K562 (cell line): ENCODE results near the gene TNFSF15.

ENCODE experiments used
- C11orf30 ChIP-seq: fragments of 450-650 bp; IDR thresholded peaks from 2 replicates; pipeline ENCODE4 v1.6.1; 2016; ENCODE audit warnings: low read depth, mild to moderate bottlenecking
- ELF1 ChIP-seq: fragments of 200-800 bp; sonication (Bioruptor generic); IDR thresholded peaks from 2 replicates; pipeline ENCODE4 v1.6.1; 2016; ENCODE audit warnings: missing genetic modification characterization, missing compliant biosample characterization
- ETV1 ChIP-seq: fragments of 450-650 bp; conservative IDR thresholded peaks from 2 replicates; pipeline ENCODE4 v1.6.1; 2016; ENCODE audit warnings: missing genetic modification characterization, control low read depth, low read depth, missing compliant biosample characterization
- EZH2 ChIP-seq: IDR thresholded peaks from 2 replicates; pipeline ENCODE4 v1.6.1; 2012; ENCODE audit warnings: low read depth, mild to moderate bottlenecking, inconsistent platforms, low read length, borderline replicate concordance
- FOXM1 ChIP-seq, 2 experiments: fragments of 450-650 bp in 1 of 2; sonication (generic) in 1 of 2; formaldehyde crosslinking in 1 of 2; IDR thresholded peaks; 2 replicates each; pipeline versions ENCODE4 v1.6.1 to v1.9.0; 2017 to 2022; ENCODE audit warnings: low read depth in 2 of 2, mild to moderate bottlenecking in 2 of 2, missing genetic modification reagents in 1 of 2, moderate library complexity in 1 of 2
- KAT2B ChIP-seq: IDR thresholded peaks from one replicate; pipeline ENCODE4 v1.6.1; 2012; ENCODE audit warnings: low read depth, mild to moderate bottlenecking, control low read depth, inconsistent platforms, low read length, moderate library complexity
- RB1 ChIP-seq: fragments of 450-650 bp; IDR thresholded peaks from 2 replicates; pipeline ENCODE4 v1.6.1; 2017; ENCODE audit warnings: low read depth, mild to moderate bottlenecking
- SAFB ChIP-seq: fragments of 200-400 bp; formaldehyde crosslinking; IDR thresholded peaks from 2 replicates; pipeline ENCODE4 v1.6.1; 2017; ENCODE audit warnings: low read depth, low read length, borderline replicate concordance
- SRSF9 ChIP-seq: fragments of 200-400 bp; formaldehyde crosslinking; IDR thresholded peaks from 2 replicates; pipeline ENCODE4 v1.6.1; 2017; ENCODE audit warnings: low read depth, low read length, borderline replicate concordance
- TOE1 ChIP-seq, 2 experiments: fragments of 450-650 bp in 1 of 2; sonication (generic) in 1 of 2; formaldehyde crosslinking in 1 of 2; IDR thresholded peaks; 2 replicates each; pipeline versions ENCODE4 v1.7.1 to v1.8.0; 2016 to 2022; ENCODE audit warnings: borderline replicate concordance in 2 of 2, mild to moderate bottlenecking in 2 of 2, antibody characterized with exemption in 1 of 2, inconsistent platforms in 1 of 2, low read depth in 1 of 2, missing genetic modification reagents in 1 of 2, moderate library complexity in 1 of 2
- TF ChIP-seq, protein P1 (sequence below), 3 experiments: IDR thresholded peaks in 2 of 3; conservative IDR thresholded peaks in 1 of 3; 2 replicates each; pipeline ENCODE4 v1.5.1; 2011 to 2012; ENCODE audit warnings: low read length in 3 of 3, mild to moderate bottlenecking in 3 of 3, control low read depth in 2 of 3, improper control_type of control experiment in 1 of 3, inconsistent platforms in 1 of 3, low read depth in 1 of 3, mixed read lengths in 1 of 3, moderate library complexity in 1 of 3; ENCODE audit not compliant: insufficient read depth in 2 of 3
- TF ChIP-seq, protein P2 (sequence below): fragments of 450-650 bp; IDR thresholded peaks from 2 replicates; pipeline ENCODE4 v1.6.1; 2018; ENCODE audit not compliant: partially characterized antibody
- TF ChIP-seq, protein P3 (sequence below), 2 experiments: fragments of 450-650 bp in 1 of 2; sonication (generic) in 1 of 2; formaldehyde crosslinking in 1 of 2; IDR thresholded peaks; 2 replicates each; pipeline versions ENCODE4 v1.7.1 to v1.9.0; 2016 to 2022; ENCODE audit warnings: inconsistent platforms in 1 of 2, mild to moderate bottlenecking in 1 of 2, missing genetic modification reagents in 1 of 2
- TF ChIP-seq, protein P4 (sequence below): fragments of 250-450 bp; sonication (Bioruptor Pico); IDR thresholded peaks from 2 replicates; pipeline ENCODE4 v1.4.0; 2020; ENCODE audit warnings: mild to moderate bottlenecking, moderate library complexity

DNA sequence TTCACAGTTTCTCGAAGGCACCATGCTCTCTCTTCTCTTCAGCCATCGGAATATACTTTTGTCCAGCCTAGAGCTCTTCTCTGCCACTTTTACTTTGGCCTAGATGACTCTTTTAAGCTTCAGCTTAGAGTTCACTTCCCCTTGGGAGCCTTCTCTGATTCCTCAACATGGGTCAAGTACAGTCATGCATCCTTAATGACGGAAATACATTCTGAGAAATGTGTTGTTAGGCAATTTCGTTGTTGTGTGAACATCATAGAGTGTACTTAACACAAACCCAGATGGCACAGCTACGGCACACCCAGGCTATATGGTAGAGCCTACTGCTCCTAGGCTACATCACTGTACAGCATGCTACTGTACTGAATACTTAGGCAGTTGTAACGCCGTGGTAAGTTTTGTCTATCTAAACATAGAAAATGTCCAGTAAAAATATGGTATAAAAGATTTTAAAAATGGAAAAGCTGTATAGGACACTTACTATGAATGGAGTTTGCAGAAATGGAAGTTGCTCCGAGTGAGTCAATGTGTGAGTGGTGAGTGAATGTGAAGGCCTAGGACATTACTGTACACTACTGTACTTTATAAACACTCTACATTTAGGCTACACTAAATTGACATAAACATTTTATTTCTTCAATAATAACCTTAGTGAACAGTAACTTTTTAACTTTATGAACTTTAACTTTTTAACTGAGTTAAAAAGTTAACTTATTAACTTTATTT is 15.1 kb upstream of the TNFSF15 start:
- TF ChIP-seq, protein P1, sequence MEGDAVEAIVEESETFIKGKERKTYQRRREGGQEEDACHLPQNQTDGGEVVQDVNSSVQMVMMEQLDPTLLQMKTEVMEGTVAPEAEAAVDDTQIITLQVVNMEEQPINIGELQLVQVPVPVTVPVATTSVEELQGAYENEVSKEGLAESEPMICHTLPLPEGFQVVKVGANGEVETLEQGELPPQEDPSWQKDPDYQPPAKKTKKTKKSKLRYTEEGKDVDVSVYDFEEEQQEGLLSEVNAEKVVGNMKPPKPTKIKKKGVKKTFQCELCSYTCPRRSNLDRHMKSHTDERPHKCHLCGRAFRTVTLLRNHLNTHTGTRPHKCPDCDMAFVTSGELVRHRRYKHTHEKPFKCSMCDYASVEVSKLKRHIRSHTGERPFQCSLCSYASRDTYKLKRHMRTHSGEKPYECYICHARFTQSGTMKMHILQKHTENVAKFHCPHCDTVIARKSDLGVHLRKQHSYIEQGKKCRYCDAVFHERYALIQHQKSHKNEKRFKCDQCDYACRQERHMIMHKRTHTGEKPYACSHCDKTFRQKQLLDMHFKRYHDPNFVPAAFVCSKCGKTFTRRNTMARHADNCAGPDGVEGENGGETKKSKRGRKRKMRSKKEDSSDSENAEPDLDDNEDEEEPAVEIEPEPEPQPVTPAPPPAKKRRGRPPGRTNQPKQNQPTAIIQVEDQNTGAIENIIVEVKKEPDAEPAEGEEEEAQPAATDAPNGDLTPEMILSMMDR (IDR thresholded peaks at IDR 0.05 in 2 of 3, conservative IDR thresholded peaks at IDR 0.05 in 1 of 3; ENCODE audit: insufficient read depth in 2 of 3, low read depth in 1 of 3, low read length in 3 of 3), result no peak
- TF ChIP-seq SAFB (no peak), TOE1 (IDR thresholded peaks at IDR 0.05; ENCODE audit: borderline replicate concordance) (no peak), TOE1 (CRISPR knock-in tag; IDR thresholded peaks at IDR 0.05; ENCODE audit: borderline replicate concordance, low read depth) (no peak), RB1 (no peak), EZH2 (no peak), ETV1 (tag) (no peak), SRSF9 (no peak), KAT2B (no peak), C11orf30 (no peak), FOXM1 (IDR thresholded peaks at IDR 0.05; ENCODE audit: low read depth) (no peak), FOXM1 (CRISPR knock-in tag; IDR thresholded peaks at IDR 0.05; ENCODE audit: low read depth) (no peak), ELF1 (no peak)
- TF ChIP-seq, protein P2, sequence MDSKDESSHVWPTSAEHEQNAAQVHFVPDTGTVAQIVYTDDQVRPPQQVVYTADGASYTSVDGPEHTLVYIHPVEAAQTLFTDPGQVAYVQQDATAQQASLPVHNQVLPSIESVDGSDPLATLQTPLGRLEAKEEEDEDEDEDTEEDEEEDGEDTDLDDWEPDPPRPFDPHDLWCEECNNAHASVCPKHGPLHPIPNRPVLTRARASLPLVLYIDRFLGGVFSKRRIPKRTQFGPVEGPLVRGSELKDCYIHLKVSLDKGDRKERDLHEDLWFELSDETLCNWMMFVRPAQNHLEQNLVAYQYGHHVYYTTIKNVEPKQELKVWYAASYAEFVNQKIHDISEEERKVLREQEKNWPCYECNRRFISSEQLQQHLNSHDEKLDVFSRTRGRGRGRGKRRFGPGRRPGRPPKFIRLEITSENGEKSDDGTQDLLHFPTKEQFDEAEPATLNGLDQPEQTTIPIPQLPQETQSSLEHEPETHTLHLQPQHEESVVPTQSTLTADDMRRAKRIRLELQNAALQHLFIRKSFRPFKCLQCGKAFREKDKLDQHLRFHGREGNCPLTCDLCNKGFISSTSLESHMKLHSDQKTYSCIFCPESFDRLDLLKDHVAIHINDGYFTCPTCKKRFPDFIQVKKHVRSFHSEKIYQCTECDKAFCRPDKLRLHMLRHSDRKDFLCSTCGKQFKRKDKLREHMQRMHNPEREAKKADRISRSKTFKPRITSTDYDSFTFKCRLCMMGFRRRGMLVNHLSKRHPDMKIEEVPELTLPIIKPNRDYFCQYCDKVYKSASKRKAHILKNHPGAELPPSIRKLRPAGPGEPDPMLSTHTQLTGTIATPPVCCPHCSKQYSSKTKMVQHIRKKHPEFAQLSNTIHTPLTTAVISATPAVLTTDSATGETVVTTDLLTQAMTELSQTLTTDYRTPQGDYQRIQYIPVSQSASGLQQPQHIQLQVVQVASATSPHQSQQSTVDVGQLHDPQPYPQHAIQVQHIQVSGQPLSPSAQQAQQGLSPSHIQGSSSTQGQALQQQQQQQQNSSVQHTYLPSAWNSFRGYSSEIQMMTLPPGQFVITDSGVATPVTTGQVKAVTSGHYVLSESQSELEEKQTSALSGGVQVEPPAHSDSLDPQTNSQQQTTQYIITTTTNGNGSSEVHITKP, result no peak
- TF ChIP-seq, protein P3, sequence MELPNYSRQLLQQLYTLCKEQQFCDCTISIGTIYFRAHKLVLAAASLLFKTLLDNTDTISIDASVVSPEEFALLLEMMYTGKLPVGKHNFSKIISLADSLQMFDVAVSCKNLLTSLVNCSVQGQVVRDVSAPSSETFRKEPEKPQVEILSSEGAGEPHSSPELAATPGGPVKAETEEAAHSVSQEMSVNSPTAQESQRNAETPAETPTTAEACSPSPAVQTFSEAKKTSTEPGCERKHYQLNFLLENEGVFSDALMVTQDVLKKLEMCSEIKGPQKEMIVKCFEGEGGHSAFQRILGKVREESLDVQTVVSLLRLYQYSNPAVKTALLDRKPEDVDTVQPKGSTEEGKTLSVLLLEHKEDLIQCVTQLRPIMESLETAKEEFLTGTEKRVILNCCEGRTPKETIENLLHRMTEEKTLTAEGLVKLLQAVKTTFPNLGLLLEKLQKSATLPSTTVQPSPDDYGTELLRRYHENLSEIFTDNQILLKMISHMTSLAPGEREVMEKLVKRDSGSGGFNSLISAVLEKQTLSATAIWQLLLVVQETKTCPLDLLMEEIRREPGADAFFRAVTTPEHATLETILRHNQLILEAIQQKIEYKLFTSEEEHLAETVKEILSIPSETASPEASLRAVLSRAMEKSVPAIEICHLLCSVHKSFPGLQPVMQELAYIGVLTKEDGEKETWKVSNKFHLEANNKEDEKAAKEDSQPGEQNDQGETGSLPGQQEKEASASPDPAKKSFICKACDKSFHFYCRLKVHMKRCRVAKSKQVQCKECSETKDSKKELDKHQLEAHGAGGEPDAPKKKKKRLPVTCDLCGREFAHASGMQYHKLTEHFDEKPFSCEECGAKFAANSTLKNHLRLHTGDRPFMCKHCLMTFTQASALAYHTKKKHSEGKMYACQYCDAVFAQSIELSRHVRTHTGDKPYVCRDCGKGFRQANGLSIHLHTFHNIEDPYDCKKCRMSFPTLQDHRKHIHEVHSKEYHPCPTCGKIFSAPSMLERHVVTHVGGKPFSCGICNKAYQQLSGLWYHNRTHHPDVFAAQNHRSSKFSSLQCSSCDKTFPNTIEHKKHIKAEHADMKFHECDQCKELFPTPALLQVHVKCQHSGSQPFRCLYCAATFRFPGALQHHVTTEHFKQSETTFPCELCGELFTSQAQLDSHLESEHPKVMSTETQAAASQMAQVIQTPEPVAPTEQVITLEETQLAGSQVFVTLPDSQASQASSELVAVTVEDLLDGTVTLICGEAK (IDR thresholded peaks at IDR 0.05), result no peak
- TF ChIP-seq, protein P3 (CRISPR knock-in tag; IDR thresholded peaks at IDR 0.05), result no peak
- TF ChIP-seq, protein P4, sequence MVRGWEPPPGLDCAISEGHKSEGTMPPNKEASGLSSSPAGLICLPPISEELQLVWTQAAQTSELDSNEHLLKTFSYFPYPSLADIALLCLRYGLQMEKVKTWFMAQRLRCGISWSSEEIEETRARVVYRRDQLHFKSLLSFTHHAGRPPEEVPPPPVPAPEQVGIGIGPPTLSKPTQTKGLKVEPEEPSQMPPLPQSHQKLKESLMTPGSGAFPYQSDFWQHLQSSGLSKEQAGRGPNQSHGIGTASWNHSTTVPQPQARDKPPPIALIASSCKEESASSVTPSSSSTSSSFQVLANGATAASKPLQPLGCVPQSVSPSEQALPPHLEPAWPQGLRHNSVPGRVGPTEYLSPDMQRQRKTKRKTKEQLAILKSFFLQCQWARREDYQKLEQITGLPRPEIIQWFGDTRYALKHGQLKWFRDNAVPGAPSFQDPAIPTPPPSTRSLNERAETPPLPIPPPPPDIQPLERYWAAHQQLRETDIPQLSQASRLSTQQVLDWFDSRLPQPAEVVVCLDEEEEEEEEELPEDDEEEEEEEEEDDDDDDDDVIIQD, result no peak
